Activated CD8-positive, alpha-beta memory T cell treated with anti-CD3 and anti-CD28 coated beads for 24 hours (primary cell): ENCODE measurements around the gene ELFN2.

Source experiments
- DNase-seq: peaks from one replicate; pipeline ENCODE4 v3.0.0-alpha.2; 2020

The ELFN2 gene

DNA sequence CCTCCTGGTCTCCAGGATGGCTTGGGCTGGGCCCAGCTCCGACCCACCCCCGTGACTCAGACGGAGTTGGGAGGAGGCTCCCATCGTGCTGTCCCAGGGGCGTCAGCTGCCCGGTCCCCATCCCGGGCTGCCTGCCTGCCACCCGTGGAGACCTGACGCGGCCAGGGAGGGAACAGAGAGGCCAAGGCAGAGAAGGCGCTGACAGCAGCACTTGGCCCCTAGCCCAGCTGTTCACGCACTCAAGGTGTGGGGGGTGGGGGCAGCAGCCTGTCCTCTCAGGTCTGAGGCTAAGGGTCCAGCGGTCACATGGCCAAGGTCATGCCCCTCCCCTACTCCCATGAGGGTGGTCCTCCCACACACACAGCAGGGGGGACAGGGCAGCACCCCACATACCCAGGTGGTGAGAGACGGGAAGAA, 48.6 kb downstream of the ELFN2 start:
- DNase-seq: no peak

GRCh38 chr22:37377927-37378326, 49.4 kb downstream of the ELFN2 start:
- DNase-seq: no peak

DNA sequence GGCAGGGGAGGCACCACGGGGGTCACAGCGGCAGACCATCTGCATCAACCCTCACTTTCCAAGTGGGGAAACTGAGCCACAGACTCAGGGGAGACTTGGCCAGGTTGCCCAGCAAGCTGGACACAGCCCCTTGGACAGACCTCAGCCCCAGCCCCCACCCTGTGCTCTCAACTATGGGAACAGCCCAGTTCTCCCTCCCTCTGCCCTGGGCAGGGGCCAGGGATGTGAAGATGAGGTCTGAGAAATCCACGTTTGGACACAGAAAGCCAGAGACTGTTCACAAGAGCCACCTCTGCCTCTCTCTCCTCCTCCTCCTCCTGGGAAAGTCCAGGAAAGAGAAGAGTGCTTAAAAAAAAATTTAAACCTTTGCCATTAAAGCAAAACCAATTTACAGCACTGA, 50.1 kb downstream of the ELFN2 start:
- DNase-seq: no peak

GRCh38 chr22:37376643-37377042, 50.6 kb downstream of the ELFN2 start:
- no peak for DNase-seq

DNA sequence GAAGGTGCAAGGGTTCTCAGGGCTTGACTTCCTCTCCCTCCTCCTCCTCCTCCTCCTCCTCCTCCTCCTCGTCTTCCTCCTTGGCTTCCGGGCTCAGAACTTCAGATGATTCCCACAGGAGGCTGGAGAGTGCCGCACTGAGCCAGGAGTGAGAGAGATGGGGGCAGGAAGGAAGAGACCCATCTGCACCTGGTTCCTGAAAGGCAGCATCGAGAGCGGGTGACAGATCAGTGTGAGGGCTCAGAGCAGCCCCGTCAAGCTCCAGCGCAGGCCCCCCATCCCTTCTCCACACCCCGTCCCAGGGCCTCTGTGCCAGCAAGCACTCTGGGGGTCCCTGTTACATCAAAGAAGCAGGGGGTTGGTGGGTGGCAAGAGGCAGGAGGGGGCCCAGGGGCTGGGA, 51.5 kb downstream of the ELFN2 start:
- DNase-seq: no peak

- no peak for DNase-seq
Measured at GRCh38 chr22:37374571-37374970, 52.7 kb downstream of the ELFN2 start.

DNA sequence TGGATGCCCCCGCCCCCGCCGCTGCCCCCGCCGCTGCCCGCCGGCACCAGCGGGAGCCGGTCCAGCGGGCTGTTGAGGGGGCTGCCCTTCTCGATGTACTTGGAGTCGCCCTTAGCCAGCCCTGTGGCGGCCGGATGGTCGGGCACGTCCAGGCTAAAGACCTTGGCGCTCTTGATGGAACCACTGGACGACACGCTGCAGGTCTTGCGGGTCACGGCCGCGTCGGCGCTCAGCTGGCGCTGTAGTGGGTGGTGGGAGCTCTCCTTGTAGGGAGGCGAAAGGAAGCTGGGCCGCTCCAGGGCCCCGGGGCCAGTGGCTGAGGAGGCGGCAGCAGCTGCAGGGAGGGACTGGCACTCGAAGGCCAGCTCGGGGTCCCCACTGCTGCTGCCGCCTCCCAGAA, 53.8 kb downstream of the ELFN2 start:
- no peak for DNase-seq

DNA sequence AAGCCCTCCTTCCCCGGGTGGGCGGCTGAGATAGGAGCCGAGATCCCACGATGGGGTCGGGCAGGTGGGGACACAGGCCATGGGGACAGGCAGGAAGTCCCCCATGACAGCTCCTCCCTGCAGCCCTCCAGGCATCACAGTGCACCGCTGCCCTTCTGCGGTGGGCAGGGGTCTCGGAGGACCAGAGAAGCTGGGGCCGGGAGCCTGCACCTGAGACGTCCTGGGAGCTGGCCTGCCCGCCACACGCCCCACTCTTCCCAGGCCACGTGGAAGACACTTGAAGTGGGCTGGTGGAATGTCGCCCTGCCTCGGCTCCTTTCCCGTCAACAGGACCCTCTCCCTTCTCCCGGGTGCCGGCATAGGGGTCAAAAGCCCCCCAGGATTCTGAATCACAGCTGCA, 55.4 kb downstream of the ELFN2 start:
- DNase-seq: no peak

DNA sequence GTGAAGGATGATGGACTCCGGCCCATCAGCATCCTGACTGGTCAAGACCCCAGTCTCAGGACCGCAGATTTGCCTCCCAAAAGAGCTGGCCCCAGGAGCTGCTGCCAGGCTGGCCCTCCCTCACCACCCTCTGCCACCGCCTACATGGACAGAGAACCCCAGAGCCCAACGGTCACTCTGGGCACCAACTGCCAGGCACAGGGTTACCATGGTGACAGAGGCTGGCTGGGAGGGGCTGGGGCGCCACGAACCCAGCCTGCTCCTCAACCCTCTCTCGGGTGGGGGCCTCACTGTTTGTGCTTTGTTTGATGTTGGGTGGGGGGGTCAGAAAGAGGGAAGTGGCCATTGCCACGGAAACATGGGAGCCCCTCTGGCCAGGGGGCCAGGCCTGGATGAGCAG, 55.8 kb downstream of the ELFN2 start:
- no peak for DNase-seq

DNA sequence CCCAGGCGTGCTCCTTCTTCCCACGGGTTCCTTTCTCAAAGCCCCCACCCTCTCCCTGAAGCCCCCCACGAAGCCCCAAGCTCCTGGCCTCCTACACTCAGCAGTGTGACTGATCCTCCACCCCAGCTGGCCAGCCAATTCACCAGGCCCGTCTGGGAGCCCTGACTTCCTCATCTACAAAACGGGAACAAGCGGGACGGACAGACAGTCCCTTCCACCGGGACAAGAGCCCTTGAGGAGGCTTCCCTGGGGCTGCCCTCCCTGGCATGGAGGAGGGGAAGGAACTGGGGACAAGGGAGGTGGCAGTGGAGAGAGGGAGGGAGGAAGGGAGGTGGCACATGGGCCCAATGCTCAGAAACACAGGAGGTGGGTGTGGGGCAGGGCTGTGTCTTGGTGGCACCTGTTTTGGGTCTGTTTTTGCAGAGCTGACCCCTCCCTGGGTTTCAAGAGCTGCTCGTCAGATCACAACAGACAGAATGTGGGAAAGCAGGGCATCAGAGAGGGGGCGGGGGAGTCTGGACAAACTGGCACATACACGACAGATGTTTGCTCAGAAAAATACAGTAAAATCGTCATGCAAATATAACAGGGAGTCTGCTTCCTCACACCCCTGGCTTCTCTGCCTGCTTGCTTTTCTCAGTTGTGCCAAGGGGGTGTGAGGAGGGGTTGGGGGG, 56.8 kb downstream of the ELFN2 start:
- no peak for DNase-seq

GRCh38 chr22:37369483-37369882, 57.8 kb downstream of the ELFN2 start:
- no peak for DNase-seq

DNA sequence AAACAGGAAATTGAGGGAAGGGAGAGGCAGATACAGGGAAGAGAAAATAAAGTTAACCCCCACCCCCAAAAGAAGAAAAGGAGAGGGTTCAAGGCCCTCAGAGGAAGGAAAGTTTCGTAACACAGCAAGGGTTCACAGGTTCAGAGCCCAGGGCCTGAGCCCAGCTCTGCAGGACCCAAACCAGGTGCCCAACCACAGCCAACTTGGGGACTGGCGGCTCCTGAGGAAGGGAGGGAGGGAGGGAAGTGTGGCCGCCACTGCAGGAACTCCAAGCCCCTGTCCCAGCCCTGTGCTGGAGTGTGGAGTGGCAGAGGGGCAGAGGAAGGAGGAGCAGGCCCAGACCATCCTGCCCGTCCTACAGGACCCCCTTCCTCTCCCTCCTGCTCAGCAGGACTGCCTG, 59.2 kb downstream of the ELFN2 start:
- DNase-seq: no peak

DNA sequence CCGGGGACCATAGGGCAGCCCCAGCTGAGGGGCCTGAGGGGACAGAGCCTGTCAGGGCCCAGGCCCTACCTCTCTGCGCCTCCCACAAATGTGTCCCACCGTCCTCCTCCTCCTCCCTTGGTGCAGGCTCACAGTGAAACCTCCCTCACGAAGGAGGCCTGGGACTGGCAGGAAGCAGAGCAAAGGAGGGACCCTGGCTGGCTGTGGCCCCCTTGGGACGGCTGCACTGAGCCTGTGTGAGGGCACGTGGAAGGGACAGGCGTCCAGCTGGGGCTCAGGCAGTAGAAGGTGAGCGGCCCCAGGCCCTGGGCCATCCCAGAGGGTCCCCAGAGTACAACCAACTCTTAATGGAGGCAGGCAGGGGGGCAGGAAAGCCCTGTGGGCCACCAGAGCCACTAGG, 60.7 kb downstream of the ELFN2 start:
- DNase-seq: no peak

- DNase-seq: no peak
Measured at GRCh38 chr22:37365950-37366349, 61.3 kb downstream of the ELFN2 start.

DNA sequence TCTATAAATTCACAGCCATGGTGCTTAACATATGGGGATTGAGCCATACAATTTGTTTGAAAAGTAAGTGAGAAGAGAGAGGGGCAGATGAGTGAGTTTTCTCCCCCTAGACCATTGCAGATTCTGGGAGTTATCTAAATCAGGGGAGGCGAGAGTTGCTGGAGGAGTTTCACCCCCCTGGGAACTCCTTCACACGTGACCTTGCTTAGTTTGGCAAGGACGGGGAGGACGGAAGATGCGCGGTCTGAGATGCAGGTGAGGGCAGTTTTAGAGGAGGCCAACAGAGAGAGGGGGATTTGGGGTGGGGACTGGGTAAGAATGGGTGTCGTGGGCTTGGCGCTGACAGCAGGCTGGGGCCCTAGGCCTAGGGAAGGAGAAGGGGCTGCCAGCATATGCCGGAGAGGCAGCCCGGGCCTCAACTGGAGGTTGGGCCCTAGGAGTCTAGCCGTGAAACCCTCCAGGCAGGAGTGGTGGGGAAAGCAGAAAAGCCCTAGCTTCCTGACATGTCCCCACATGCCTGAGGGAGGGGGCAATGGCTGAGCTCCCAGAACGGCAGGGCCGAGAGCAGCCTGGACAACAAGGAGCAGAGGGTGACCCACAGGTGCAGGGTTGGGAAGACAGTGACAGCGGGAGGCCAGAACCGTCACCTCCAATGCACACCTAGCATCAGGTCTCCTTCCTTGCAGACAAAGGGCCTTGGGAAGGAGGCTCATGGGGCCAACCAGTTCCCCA, 63.9 kb downstream of the ELFN2 start:
- no peak for DNase-seq

DNA sequence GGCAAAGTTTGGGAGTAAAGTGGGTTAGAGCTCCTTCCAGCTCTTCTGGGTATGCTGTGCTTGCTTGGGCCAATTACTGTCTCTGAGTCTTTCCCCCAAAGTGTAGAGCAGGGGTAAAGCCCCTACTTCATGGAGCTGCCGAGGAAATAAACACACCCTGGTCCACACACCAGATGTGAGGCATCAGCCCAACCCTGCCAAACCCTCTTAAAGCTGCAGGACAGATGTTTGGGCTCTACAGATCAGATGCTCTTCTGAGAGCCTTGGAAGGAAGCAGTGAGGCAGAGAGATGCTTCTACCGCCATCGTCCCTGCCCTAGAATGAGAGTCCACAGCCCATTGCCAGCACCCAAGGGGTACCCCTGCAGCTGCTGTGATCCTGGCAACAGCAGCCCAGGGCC, 64.7 kb downstream of the ELFN2 start:
- DNase-seq: no peak

DNA sequence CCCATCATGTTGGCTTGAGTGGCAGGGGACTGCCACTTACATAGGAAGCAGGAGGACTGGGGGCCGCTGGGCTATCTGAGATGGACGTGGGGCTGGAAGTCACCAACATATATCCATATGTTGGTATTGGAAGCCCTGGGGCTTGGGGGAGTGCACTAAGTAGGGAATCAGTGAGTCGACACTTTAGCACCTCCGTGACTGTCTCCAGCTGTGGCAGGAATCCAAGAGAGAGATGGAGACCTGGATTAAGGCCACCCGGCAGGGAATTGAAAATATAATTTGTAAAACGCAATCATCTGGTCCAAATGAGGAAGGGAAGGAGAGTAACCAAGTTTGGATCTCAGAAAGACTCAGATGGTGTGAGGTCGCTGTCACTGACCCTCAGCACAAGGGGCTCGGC, 68.4 kb downstream of the ELFN2 start:
- no peak for DNase-seq

GRCh38 chr22:37358386-37358785, 68.9 kb downstream of the ELFN2 start:
- DNase-seq: no peak

DNA sequence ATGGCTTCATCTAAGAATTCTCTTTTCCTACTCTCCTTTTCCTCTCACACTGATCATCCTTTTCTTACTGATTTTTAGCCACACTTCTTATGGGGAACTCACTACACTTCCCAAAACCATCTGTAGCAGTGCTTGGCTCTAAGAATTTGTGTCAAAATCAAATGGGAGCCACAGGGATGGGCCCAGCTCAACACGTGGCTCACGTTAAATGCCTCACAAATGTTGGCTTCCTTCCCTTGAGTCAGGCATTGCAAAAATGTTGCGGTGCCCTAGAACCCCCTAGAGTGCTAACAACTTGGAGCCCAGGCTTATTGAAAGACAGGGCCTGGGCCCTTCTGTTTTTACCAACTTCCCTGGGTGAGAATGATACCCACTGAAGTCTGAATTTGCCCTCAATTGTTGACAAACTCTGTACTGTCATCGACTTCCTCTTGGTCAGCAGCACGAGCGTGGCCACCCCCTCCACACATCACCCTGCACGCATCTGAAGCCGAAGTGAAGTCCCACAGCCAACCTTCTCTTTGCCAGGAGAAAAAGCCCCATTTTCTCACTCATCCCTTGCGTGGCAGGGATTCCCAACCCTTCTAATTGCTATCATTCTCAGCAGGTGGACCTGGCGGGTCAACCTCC, 69.7 kb downstream of the ELFN2 start:
- DNase-seq: no peak

GRCh38 chr22:37356922-37357321, 70.4 kb downstream of the ELFN2 start:
- no peak for DNase-seq

GRCh38 chr22:37355174-37355573, 72.1 kb downstream of the ELFN2 start:
- no peak for DNase-seq

- DNase-seq: no peak
Measured at GRCh38 chr22:37354670-37355069, 72.6 kb downstream of the ELFN2 start.

DNA sequence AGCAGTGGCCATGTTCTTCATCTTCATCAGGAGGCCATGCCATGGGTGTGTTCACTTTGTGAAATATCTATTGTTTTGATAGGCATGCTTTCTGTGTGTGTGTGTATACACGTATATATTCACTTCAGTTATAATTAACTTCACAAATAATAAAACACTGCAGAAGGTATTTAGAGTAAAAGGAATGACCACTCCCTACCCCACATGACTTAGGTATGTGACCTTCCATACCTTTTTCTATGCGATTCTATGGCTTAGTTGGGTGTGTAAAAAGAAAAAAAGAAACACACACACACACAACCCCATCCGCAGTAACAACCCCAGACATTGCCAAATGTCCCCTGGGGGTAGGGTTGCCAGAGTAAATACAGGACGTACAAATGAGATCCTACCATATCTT, 73.0 kb downstream of the ELFN2 start:
- no peak for DNase-seq

DNA sequence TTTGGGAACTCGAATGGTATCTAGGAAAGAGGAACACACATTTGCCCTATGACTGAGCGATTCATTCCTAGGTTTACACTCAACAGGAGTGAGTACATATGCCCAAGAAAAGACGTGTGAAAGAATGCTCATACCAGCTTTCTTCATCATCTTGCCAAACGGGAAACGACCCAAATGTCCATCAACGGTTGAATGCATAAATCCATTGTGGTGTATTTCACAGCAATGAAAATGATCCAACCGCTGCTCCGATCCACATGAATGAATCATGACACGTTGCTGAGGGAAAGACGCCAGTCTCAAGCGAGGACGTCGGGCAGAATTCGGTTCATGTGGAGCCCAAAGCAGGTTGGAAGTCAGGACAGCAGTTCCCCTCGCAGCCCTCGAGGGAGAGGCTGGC, 73.4 kb downstream of the ELFN2 start:
- DNase-seq: no peak
